Limb (tissue), 2 donors: ENCODE results near the gene USP6NL.

Experiments used
- DNase-seq, 2 donors: peaks; one replicate each; pipeline ENCODE4 v3.0.0-alpha.2; 2016; ENCODE audit errors: extremely low spot score in 2 of 2

USP6NL gene

GRCh38 chr10:11594589-11595394 is 16.7 kb downstream of the USP6NL start:
- DNase-seq: no peak

- DNase-seq: no peak
Observed at GRCh38 chr10:11593612-11594011, 17.8 kb downstream of the USP6NL start.

- no peak for DNase-seq
Observed at GRCh38 chr10:11589738-11590137, 21.7 kb downstream of the USP6NL start.

GRCh38 chr10:11588873-11589574 is 22.4 kb downstream of the USP6NL start:
- DNase-seq: no peak

- DNase-seq: no peak
Observed at GRCh38 chr10:11587722-11588259, 23.7 kb downstream of the USP6NL start.

- no peak for DNase-seq
Observed at GRCh38 chr10:11586170-11586569, 25.3 kb downstream of the USP6NL start.

- no peak for DNase-seq
Observed at GRCh38 chr10:11581213-11581612, 30.2 kb downstream of the USP6NL start.

- DNase-seq: no peak
Observed at GRCh38 chr10:11579885-11580284, 31.6 kb downstream of the USP6NL start.

GRCh38 chr10:11578802-11579255 is 32.6 kb downstream of the USP6NL start:
- DNase-seq: no peak

- no peak for DNase-seq
Observed at GRCh38 chr10:11576092-11576809, 35.2 kb downstream of the USP6NL start.

GRCh38 chr10:11573497-11573896 is 38.0 kb downstream of the USP6NL start:
- DNase-seq: no peak

- no peak for DNase-seq
Observed at GRCh38 chr10:11570751-11571150, 40.7 kb downstream of the USP6NL start.

- no peak for DNase-seq
Observed at GRCh38 chr10:11569471-11569870, 42.0 kb downstream of the USP6NL start.

GRCh38 chr10:11568578-11568977 is 42.9 kb downstream of the USP6NL start:
- DNase-seq: no peak

- DNase-seq: no peak
Observed at GRCh38 chr10:11564741-11565140, 46.7 kb downstream of the USP6NL start.

- no peak for DNase-seq
Observed at GRCh38 chr10:11563936-11564335, 47.5 kb downstream of the USP6NL start.

GRCh38 chr10:11562888-11563287 is 48.6 kb downstream of the USP6NL start:
- no peak for DNase-seq

- DNase-seq: no peak
Observed at GRCh38 chr10:11560076-11560709, 51.3 kb downstream of the USP6NL start.

- no peak for DNase-seq
Observed at GRCh38 chr10:11557967-11558366, 53.5 kb downstream of the USP6NL start.

GRCh38 chr10:11557513-11557912 is 53.9 kb downstream of the USP6NL start:
- DNase-seq: no peak

- no peak for DNase-seq
Observed at GRCh38 chr10:11555556-11555955, 55.9 kb downstream of the USP6NL start.
